Astrocyte of the spinal cord (primary cell): ENCODE measurements around the gene TCF15.

ENCODE experiments used
- DNase-seq: peaks from one replicate; pipeline ENCODE4 v3.0.0; 2011; ENCODE audit warnings: low read depth, low spot score
- H3K4me3 ChIP-seq: 2 replicates; pipeline ENCODE4 v1.5.1; 2011; ENCODE audit warnings: low read depth, mild to moderate bottlenecking, low read length, moderate library complexity
- in situ Hi-C: cut with HindIII; loops from 2 replicates; pipeline ENCODE4 v1.10.0; 2017; ENCODE audit warnings: low sequenced_read_pairs
- TF ChIP-seq, protein P1 (sequence below): IDR thresholded peaks from 2 replicates; pipeline ENCODE4 v1.5.1; 2012; ENCODE audit warnings: low read depth, mild to moderate bottlenecking, low read length, inconsistent platforms

The TCF15 gene

DNA sequence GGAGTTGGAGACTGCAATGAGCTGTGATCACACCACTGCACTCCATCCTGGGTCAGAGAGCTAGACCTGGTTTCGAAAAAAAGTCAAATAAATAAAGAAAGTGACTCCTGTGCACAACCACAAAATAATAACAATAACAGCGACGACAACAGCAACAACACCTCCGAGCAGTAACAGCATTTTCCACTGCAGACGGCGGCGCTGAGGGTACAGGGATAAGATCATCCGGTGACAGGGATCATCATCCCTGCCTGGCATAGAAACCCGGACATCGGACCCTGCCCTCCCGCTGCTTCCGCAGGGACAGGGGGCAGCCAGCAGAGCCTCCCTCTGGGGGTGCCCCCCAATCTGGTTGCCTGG, 31.4 kb upstream of the TCF15 start:
- H3K4me3 ChIP-seq = no peak overlapping the region
- TF ChIP-seq, protein P1, sequence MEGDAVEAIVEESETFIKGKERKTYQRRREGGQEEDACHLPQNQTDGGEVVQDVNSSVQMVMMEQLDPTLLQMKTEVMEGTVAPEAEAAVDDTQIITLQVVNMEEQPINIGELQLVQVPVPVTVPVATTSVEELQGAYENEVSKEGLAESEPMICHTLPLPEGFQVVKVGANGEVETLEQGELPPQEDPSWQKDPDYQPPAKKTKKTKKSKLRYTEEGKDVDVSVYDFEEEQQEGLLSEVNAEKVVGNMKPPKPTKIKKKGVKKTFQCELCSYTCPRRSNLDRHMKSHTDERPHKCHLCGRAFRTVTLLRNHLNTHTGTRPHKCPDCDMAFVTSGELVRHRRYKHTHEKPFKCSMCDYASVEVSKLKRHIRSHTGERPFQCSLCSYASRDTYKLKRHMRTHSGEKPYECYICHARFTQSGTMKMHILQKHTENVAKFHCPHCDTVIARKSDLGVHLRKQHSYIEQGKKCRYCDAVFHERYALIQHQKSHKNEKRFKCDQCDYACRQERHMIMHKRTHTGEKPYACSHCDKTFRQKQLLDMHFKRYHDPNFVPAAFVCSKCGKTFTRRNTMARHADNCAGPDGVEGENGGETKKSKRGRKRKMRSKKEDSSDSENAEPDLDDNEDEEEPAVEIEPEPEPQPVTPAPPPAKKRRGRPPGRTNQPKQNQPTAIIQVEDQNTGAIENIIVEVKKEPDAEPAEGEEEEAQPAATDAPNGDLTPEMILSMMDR = no peak
- in situ Hi-C loops = no loop called here
- DNase-seq = no peak

DNA sequence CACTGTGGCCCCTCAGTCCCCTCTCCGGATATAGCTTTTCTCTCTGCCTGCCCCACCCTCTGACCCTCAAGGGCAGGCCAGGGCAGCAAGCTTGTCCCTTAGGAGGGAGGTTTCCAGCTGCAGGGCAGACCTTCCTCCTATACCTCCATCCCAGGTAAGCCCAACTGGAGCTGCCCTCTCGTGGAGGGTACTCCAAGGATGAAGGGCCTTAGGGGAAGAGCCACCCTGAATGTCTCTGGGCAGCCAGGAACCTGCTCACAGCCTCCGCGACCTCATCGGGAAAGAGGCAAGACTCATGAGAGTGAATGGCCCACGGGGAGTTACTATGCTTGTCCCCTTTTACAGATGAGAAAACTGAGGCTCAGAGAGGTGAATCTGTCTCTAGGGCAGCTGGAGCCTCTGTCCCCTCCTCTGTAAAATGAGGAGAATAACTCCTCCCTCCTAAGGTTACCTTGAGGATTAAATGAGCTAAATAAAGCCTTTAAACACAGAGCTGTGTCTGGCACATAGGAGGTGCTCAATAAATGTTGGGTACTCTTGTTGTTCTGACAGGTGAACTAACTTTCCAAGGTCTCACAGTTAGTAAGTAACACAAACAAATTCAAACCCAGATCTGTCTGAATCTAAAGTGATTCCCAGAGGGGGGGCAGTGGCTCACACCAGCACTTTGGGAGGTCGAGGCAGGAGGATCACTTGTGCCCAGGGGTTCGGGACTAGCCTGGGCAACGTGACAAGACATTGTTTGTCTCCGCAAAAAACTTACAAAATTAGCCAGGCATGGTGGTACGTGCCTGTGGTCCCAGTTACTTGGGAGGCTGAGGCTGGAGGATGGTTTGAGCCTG, 30.8 kb upstream of the TCF15 start:
- H3K4me3 ChIP-seq = no peak overlapping the region
- in situ Hi-C loops = no loop called here
- no peak for DNase-seq
- TF ChIP-seq, protein P1 = no peak

- DNase-seq = no peak
- no peak overlapping the region for H3K4me3 ChIP-seq
- in situ Hi-C loops = no loop called here
- TF ChIP-seq, protein P1 = no peak
These were observed 28.5 kb upstream of the TCF15 start for GRCh38 chr20:638579-638978.

DNA sequence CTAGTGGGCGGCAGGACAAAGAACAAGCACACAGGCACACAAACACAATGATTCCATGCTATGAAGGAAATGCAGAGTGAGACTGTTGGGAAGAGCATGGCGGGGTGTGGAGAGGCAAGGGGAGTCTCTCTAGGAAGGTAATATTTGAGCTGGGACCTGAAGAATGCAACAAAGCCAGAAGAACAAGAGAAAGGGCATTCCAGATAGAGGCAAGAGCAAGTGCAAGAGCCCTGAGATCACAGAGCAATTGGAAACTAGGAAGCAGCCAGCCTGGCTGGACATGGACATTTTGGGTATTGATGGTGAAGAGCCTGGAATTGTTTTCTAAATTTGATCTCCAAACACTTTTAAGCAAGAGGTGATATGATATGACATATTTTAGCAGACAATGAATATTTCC, 27.4 kb upstream of the TCF15 start:
- in situ Hi-C loops = no loop called here
- DNase-seq = no peak
- TF ChIP-seq, protein P1 = no peak
- no peak overlapping the region for H3K4me3 ChIP-seq

DNA sequence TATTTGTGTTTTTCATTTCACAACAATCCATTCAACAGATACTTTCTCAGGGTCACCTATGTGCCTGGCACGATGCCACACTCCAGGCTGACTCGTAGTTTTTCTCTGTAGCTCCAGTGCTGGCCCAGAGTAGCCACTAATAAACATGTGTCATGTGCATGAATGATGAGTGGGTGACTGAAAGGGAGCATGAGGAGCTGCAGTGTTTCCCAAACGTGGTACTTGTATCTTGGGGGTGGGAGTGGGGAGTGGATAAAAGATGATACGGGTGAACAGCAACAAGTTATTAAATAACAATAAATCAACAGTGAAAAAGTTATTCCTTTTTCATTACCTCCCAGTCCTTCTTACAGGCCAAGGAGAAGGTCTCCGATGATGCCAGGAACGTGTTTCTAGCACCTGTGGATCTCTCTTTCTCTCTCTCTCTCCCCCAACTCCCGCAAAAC, 25.8 kb upstream of the TCF15 start:
- TF ChIP-seq, protein P1 = no peak
- no peak overlapping the region for H3K4me3 ChIP-seq
- DNase-seq = no peak
- in situ Hi-C loops = no loop called here

DNA sequence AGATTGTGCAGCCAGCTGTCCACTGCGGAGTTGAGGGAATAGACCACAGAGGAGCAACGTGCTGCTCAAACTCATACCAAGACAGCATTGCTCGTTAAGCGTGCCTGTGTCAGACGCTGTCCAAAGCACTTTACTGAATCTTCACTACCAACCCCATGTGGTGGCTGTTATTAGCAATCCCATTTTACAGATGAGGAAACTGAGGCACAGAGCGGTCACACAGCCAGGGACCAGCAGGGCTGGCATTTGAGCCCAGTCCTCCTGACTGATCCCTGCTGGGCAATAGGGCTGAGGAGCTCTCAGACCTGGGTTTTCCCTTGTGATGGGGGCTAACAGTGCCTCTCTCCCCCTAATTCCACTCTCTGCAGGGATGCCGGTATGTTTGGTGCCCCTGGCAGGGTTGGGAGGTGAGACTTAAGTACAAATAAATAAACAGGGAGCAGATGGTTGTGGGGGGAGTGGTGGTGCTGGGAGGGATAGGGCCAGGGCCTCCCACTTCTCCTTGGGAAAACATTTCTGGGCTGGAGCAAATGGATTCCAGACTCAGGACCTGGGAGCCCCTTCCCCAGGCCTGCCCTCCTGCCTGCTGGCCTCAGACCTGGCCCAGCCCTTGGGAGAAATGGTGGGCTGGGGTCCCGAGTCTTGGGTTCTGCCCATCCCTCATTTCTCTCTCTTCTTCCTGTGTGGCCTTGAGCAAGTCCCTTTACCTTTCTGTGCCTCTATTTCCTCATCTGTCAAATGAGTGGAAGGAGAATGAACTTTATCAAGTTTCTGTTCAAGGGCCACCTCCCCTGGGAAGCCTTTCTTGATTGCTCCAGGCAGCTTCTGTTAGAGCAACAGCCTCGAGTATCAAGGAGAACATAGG, 25.2 kb upstream of the TCF15 start:
- no peak for DNase-seq
- H3K4me3 ChIP-seq = no peak overlapping the region
- in situ Hi-C loops = no loop called here
- TF ChIP-seq, protein P1 = no peak
